ENCODE measurements around the gene TNFRSF11A.

DNA sequence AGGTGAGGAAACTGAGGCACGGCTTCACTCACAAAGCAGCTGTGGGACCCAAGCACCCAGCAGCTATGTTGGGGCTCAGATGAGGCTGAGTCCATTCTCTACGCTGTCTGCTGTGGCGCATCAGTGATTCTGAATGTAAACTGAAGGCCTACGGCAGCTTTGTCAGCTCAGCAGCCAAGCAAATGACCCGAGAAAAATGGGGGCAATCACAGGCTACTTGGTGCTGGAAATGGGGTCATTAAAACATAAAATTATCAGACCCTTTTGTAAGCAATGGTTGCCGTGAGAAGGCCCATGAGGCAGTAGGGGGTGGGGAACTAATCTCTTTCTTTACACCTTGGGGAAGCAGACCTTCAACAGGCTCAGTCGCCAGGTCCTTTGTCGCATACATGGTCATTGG, 113.8 kb downstream of the TNFRSF11A start:
- TF ChIP-seq, protein P1, sequence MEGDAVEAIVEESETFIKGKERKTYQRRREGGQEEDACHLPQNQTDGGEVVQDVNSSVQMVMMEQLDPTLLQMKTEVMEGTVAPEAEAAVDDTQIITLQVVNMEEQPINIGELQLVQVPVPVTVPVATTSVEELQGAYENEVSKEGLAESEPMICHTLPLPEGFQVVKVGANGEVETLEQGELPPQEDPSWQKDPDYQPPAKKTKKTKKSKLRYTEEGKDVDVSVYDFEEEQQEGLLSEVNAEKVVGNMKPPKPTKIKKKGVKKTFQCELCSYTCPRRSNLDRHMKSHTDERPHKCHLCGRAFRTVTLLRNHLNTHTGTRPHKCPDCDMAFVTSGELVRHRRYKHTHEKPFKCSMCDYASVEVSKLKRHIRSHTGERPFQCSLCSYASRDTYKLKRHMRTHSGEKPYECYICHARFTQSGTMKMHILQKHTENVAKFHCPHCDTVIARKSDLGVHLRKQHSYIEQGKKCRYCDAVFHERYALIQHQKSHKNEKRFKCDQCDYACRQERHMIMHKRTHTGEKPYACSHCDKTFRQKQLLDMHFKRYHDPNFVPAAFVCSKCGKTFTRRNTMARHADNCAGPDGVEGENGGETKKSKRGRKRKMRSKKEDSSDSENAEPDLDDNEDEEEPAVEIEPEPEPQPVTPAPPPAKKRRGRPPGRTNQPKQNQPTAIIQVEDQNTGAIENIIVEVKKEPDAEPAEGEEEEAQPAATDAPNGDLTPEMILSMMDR (IDR thresholded peaks at IDR 0.05; ENCODE audit: insufficient read depth, low read depth, low read length) = no peak
- TF ChIP-seq EZH2 (IDR thresholded peaks at IDR 0.05; ENCODE audit: insufficient read depth, low read length) = no peak

All from astrocyte (in vitro differentiated cells and primary cell).